WTC11 (cell line): ENCODE measurements around the gene WWOX. TPM values are rescaled to one million over a fixed set of nuclear protein-coding genes. Genes with fewer than 3 reads are reported as not detected.

ENCODE experiments used
- ATAC-seq: fragments of 200-7000 bp; cut with Tn5 transposase; 2 replicates; pipeline ENCODE4 v1.10.0; 2021; ENCODE audit warnings: mild to moderate bottlenecking, moderate library complexity
- CTCF ChIA-PET: fragments of 300-600 bp; sonication (Branson Sonifier 250); formaldehyde crosslinking; loops from one replicate; lab custom pipeline; 2021; ENCODE audit warnings: antibody characterized with exemption; lab: Charles Lee
- POLR2A ChIA-PET: fragments of 350-600 bp; sonication (Branson Sonifier 250); formaldehyde crosslinking; loops from one replicate; lab custom pipeline; 2021; ENCODE audit warnings: antibody characterized with exemption; lab: Charles Lee
- DNase-seq: peaks from one replicate; pipeline ENCODE4 v3.0.0; 2021; ENCODE audit warnings: low spot score
- H3K27ac Mint-ChIP-seq: 2 replicates; pipeline ENCODE4 v1.8.0; 2021; ENCODE audit warnings: mixed read lengths
- H3K27me3 Mint-ChIP-seq: 2 replicates; pipeline ENCODE4 v1.8.0; 2021; ENCODE audit warnings: low read depth, mild to moderate bottlenecking, moderate library complexity, mixed read lengths
- H3K36me3 Mint-ChIP-seq: 2 replicates; pipeline ENCODE4 v1.8.0; 2021; ENCODE audit warnings: mixed read lengths
- H3K4me1 Mint-ChIP-seq: 2 replicates; pipeline ENCODE4 v1.8.0; 2022; ENCODE audit warnings: mixed read lengths
- H3K4me3 Mint-ChIP-seq: 2 replicates; pipeline ENCODE4 v1.8.0; 2021; ENCODE audit warnings: mild to moderate bottlenecking, moderate library complexity, mixed read lengths
- H3K9me3 Mint-ChIP-seq: 2 replicates; pipeline ENCODE4 v1.8.0; 2021; ENCODE audit warnings: mixed read lengths
- ATF1 ChIP-seq: sonication (generic); formaldehyde crosslinking; IDR thresholded peaks from 2 replicates; pipeline ENCODE4 v1.8.1; 2023; ENCODE audit warnings: mild to moderate bottlenecking, moderate library complexity, missing genetic modification reagents
- ETV6 ChIP-seq: sonication (generic); formaldehyde crosslinking; IDR thresholded peaks from 2 replicates; pipeline ENCODE4 v1.8.1; 2022; ENCODE audit warnings: mild to moderate bottlenecking, missing genetic modification reagents
- GABPB1 ChIP-seq: sonication (generic); formaldehyde crosslinking; IDR thresholded peaks from 2 replicates; pipeline ENCODE4 v1.8.1; 2023; ENCODE audit warnings: mild to moderate bottlenecking, missing genetic modification reagents
- GTF2I ChIP-seq: fragments of 250-450 bp; sonication (Bioruptor Pico); conservative IDR thresholded peaks from 2 replicates; pipeline ENCODE4 v1.4.0; 2021; ENCODE audit warnings: mild to moderate bottlenecking
- JUN ChIP-seq: sonication (generic); formaldehyde crosslinking; IDR thresholded peaks from 2 replicates; pipeline ENCODE4 v1.8.0; 2023; ENCODE audit warnings: mild to moderate bottlenecking, missing genetic modification reagents
- MYBL2 ChIP-seq: sonication (generic); formaldehyde crosslinking; IDR thresholded peaks from 2 replicates; pipeline ENCODE4 v1.8.1; 2023; ENCODE audit warnings: mild to moderate bottlenecking, moderate library complexity, missing genetic modification reagents
- NFYB ChIP-seq: sonication (generic); formaldehyde crosslinking; conservative IDR thresholded peaks from 2 replicates; pipeline ENCODE4 v1.8.0; 2022; ENCODE audit warnings: low read depth, missing genetic modification reagents
- NR1H2 ChIP-seq: sonication (generic); formaldehyde crosslinking; IDR thresholded peaks from 2 replicates; pipeline ENCODE4 v1.9.0; 2021; ENCODE audit warnings: mild to moderate bottlenecking, moderate library complexity, missing genetic modification reagents
- OVOL2 ChIP-seq: fragments of 250-450 bp; sonication (Bioruptor Pico); IDR thresholded peaks from 2 replicates; pipeline ENCODE4 v1.9.0; 2021; ENCODE audit warnings: mild to moderate bottlenecking, borderline replicate concordance
- SMAD4 ChIP-seq: sonication (generic); formaldehyde crosslinking; IDR thresholded peaks from 2 replicates; pipeline ENCODE4 v1.8.0; 2022; ENCODE audit warnings: mild to moderate bottlenecking, missing genetic modification reagents
- TCF7 ChIP-seq: sonication (generic); formaldehyde crosslinking; IDR thresholded peaks from 2 replicates; pipeline ENCODE4 v1.8.0; 2022; ENCODE audit warnings: mild to moderate bottlenecking, low read depth, missing genetic modification reagents, moderate library complexity
- TP53 ChIP-seq: sonication (generic); formaldehyde crosslinking; IDR thresholded peaks from 2 replicates; pipeline ENCODE4 v1.8.1; 2023; ENCODE audit warnings: mild to moderate bottlenecking, missing genetic modification reagents
- ZNF232 ChIP-seq: sonication (generic); formaldehyde crosslinking; IDR thresholded peaks from 2 replicates; pipeline ENCODE4 v1.8.0; 2022; ENCODE audit warnings: mild to moderate bottlenecking, missing genetic modification reagents
- ZNF423 ChIP-seq: fragments of 250-450 bp; sonication (Bioruptor Pico); IDR thresholded peaks from 2 replicates; pipeline ENCODE4 v2.1.2; 2022; ENCODE audit warnings: mild to moderate bottlenecking, moderate library complexity
- total RNA-seq: library from RNA; stranded (reverse); gene quantifications from 3 replicates; pipeline ENCODE4 v1.2.3, GENCODE V29; 2021
- TF ChIP-seq, protein P1 (sequence below): fragments of 250-450 bp; sonication (Bioruptor Pico); IDR thresholded peaks from 2 replicates; pipeline ENCODE4 v1.9.0; 2021; ENCODE audit warnings: mild to moderate bottlenecking
- TF ChIP-seq, protein P2 (sequence below): sonication (generic); formaldehyde crosslinking; conservative IDR thresholded peaks from 2 replicates; pipeline ENCODE4 v1.8.1; 2023; ENCODE audit warnings: mild to moderate bottlenecking, low read depth, missing genetic modification reagents, moderate library complexity
- TF ChIP-seq, protein P3 (sequence below): sonication (generic); formaldehyde crosslinking; conservative IDR thresholded peaks from 2 replicates; pipeline ENCODE4 v1.8.1; 2022; ENCODE audit warnings: mild to moderate bottlenecking, missing genetic modification reagents
- TF ChIP-seq, protein P4 (sequence below): sonication (generic); formaldehyde crosslinking; IDR thresholded peaks from 2 replicates; pipeline ENCODE4 v1.8.0; 2022; ENCODE audit warnings: mild to moderate bottlenecking, missing genetic modification reagents
- TF ChIP-seq, protein P5 (sequence below): sonication (generic); formaldehyde crosslinking; IDR thresholded peaks from 2 replicates; pipeline ENCODE4 v1.8.1; 2023; ENCODE audit warnings: mild to moderate bottlenecking, missing genetic modification reagents, moderate library complexity
- TF ChIP-seq, protein P6 (sequence below): sonication (generic); formaldehyde crosslinking; IDR thresholded peaks from 2 replicates; pipeline ENCODE4 v1.8.0; 2022; ENCODE audit warnings: mild to moderate bottlenecking, missing genetic modification reagents
- TF ChIP-seq, protein P7 (sequence below): fragments of 250-450 bp; sonication (Bioruptor Pico); IDR thresholded peaks from 2 replicates; pipeline ENCODE4 v1.8.0; 2021; ENCODE audit warnings: mild to moderate bottlenecking

The WWOX gene
- total RNA-seq, 1 experiment from 2014 or later, result 15.7 TPM

DNA sequence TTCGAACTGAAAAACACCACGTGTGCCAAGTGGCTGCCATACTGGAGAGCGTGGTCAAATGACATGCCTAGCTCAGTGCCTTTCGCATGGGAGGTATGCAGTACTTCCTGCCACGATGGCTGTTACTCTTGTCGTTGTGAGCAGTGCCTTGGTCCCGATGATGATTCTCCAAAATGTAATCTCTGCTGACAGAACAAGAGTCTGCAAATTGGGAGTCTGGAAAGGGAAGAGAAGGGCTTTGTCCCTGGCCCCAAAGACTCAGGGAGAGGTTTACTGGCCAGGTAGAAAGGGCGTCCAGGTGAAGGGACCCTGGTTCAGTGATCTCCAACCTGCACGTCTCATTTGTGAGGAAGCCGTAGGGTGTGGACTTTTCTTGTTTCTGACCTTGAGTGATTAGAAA is 336.6 kb downstream of the WWOX start (continued):
- TF ChIP-seq, protein P1, sequence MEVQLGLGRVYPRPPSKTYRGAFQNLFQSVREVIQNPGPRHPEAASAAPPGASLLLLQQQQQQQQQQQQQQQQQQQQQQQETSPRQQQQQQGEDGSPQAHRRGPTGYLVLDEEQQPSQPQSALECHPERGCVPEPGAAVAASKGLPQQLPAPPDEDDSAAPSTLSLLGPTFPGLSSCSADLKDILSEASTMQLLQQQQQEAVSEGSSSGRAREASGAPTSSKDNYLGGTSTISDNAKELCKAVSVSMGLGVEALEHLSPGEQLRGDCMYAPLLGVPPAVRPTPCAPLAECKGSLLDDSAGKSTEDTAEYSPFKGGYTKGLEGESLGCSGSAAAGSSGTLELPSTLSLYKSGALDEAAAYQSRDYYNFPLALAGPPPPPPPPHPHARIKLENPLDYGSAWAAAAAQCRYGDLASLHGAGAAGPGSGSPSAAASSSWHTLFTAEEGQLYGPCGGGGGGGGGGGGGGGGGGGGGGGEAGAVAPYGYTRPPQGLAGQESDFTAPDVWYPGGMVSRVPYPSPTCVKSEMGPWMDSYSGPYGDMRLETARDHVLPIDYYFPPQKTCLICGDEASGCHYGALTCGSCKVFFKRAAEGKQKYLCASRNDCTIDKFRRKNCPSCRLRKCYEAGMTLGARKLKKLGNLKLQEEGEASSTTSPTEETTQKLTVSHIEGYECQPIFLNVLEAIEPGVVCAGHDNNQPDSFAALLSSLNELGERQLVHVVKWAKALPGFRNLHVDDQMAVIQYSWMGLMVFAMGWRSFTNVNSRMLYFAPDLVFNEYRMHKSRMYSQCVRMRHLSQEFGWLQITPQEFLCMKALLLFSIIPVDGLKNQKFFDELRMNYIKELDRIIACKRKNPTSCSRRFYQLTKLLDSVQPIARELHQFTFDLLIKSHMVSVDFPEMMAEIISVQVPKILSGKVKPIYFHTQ (CRISPR knock-in tag), result no peak
- TF ChIP-seq ZNF232, result no peak
- TF ChIP-seq MYBL2, result no peak
- TF ChIP-seq, all 79 proteins: peak for 0

DNA sequence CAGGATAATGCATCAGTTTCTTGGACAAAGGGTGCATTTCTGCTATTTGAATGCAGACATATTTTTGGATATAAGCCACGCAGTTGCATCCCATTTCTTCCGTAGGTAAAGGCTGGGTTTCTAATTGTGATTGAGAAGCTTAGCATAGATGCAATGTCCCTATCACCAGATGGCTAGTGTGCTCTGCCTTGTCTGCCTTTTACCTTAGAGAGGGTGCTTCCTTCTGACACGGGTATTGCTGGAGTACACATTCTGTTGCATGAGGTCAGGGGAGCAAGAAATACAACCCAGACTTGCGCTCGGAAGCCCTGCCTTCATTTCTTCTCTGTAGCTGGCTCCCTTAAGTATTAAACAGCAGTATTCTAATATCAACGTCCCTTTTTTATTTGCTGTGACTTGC is 337.4 kb downstream of the WWOX start:
- ChIA-PET CTCF (interaction anchor here (0.6 to 1.8 kb wide), 5 partner anchors 8 to 203 kb away, joined by 3 to 5 read pairs (median 3); no protein-coding TSS in a partner anchor), POLR2A (interaction anchor here (0.9 kb wide), 1 partner anchor 62 kb away, joined by 4 read pairs; no protein-coding TSS in a partner anchor)
- no peaks in the 10 kb centered on the region for H3K36me3 Mint-ChIP-seq
- TF ChIP-seq GABPB1 (CRISPR knock-in tag) (no peak), NR1H2 (CRISPR knock-in tag) (no peak), OVOL2 (CRISPR knock-in tag) (no peak), SMAD4 (no peak), ZNF423 (CRISPR knock-in tag) (no peak), TP53 (CRISPR knock-in tag) (no peak), ATF1 (CRISPR knock-in tag) (no peak), TCF7 (CRISPR knock-in tag) (no peak), ETV6 (CRISPR knock-in tag) (no peak), GTF2I (CRISPR knock-in tag) (no peak), NFYB (CRISPR knock-in tag) (no peak), JUN (CRISPR knock-in tag) (no peak)
- TF ChIP-seq, protein P2, sequence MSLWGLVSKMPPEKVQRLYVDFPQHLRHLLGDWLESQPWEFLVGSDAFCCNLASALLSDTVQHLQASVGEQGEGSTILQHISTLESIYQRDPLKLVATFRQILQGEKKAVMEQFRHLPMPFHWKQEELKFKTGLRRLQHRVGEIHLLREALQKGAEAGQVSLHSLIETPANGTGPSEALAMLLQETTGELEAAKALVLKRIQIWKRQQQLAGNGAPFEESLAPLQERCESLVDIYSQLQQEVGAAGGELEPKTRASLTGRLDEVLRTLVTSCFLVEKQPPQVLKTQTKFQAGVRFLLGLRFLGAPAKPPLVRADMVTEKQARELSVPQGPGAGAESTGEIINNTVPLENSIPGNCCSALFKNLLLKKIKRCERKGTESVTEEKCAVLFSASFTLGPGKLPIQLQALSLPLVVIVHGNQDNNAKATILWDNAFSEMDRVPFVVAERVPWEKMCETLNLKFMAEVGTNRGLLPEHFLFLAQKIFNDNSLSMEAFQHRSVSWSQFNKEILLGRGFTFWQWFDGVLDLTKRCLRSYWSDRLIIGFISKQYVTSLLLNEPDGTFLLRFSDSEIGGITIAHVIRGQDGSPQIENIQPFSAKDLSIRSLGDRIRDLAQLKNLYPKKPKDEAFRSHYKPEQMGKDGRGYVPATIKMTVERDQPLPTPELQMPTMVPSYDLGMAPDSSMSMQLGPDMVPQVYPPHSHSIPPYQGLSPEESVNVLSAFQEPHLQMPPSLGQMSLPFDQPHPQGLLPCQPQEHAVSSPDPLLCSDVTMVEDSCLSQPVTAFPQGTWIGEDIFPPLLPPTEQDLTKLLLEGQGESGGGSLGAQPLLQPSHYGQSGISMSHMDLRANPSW (CRISPR knock-in tag), result no peak
- TF ChIP-seq, protein P3, sequence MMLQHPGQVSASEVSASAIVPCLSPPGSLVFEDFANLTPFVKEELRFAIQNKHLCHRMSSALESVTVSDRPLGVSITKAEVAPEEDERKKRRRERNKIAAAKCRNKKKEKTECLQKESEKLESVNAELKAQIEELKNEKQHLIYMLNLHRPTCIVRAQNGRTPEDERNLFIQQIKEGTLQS (CRISPR knock-in tag), result no peak
- TF ChIP-seq, protein P4, sequence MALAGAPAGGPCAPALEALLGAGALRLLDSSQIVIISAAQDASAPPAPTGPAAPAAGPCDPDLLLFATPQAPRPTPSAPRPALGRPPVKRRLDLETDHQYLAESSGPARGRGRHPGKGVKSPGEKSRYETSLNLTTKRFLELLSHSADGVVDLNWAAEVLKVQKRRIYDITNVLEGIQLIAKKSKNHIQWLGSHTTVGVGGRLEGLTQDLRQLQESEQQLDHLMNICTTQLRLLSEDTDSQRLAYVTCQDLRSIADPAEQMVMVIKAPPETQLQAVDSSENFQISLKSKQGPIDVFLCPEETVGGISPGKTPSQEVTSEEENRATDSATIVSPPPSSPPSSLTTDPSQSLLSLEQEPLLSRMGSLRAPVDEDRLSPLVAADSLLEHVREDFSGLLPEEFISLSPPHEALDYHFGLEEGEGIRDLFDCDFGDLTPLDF (CRISPR knock-in tag), result no peak
- TF ChIP-seq, protein P1 (CRISPR knock-in tag), result no peak
- TF ChIP-seq, protein P5, sequence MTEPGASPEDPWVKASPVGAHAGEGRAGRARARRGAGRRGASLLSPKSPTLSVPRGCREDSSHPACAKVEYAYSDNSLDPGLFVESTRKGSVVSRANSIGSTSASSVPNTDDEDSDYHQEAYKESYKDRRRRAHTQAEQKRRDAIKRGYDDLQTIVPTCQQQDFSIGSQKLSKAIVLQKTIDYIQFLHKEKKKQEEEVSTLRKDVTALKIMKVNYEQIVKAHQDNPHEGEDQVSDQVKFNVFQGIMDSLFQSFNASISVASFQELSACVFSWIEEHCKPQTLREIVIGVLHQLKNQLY (CRISPR knock-in tag), result no peak
- TF ChIP-seq, protein P6, sequence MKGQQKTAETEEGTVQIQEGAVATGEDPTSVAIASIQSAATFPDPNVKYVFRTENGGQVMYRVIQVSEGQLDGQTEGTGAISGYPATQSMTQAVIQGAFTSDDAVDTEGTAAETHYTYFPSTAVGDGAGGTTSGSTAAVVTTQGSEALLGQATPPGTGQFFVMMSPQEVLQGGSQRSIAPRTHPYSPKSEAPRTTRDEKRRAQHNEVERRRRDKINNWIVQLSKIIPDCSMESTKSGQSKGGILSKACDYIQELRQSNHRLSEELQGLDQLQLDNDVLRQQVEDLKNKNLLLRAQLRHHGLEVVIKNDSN, result no peak
- TF ChIP-seq, protein P7, sequence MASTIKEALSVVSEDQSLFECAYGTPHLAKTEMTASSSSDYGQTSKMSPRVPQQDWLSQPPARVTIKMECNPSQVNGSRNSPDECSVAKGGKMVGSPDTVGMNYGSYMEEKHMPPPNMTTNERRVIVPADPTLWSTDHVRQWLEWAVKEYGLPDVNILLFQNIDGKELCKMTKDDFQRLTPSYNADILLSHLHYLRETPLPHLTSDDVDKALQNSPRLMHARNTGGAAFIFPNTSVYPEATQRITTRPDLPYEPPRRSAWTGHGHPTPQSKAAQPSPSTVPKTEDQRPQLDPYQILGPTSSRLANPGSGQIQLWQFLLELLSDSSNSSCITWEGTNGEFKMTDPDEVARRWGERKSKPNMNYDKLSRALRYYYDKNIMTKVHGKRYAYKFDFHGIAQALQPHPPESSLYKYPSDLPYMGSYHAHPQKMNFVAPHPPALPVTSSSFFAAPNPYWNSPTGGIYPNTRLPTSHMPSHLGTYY (CRISPR knock-in tag), result no peak
- H3K27me3 Mint-ChIP-seq, result no peaks in the 10 kb centered on the region
- no peak overlapping the region for H3K27ac Mint-ChIP-seq
- no peaks in the 10 kb centered on the region for H3K4me1 Mint-ChIP-seq
- ATAC-seq (no peak), DNase-seq (no peak)
- H3K9me3 Mint-ChIP-seq, result no peaks in the 10 kb centered on the region
- H3K4me3 Mint-ChIP-seq, result no peak overlapping the region
